ENCODE data around the gene RAD51B.

RAD51B gene

DNA sequence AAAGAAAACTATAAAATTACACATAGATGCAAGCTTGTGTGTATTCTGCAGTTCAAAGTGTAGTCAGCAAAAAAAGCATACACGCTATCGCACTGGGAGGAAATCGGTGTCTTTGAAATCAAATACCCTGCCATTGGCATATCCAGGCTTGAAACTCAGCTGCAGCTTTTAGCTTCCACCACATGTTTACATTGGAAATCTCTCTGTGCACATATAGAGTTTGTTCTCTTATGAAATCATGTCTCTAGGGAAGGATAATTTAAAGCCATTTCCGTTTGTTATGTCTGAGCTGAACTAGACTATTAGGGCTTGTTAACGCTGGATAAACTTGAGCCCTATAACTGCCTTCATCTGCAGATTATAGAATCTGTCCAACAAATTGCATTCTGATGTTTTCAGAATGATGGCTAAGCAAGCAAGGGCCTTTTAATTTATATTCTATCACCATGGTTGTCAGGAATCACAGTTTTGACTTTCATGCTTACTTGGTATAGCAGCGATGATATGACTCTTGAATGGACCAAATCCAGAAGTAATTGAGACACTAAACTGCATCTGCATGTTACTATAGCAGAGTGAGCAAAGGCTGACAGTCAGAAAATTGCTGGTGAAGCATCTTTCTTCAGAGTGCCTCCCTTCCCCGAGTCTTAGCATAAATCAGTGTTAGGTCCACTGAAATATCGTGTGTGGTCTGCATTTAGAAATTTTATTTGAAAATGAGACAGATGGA is 530.5 kb downstream of the RAD51B start:
- no peak for DNase-seq

DNA sequence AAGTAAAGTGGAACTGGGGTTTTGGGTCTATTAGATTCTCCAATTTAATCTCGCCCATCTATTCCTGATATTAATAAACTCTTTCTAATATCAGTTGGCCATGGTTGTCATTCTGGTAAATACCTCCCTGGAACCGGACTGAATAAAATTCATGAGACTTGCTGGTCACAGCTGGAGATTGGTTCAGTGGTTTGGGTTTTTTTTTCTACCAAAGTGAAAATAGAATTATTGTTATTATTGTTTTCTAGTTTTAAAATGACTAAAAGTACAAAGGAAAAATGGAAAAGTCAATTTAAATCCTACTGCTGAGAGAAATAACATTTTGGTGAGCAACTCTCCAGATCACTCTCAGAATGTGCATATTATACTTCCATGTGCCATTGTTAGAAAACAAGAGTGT is 535.8 kb downstream of the RAD51B start:
- no peak for DNase-seq

DNA sequence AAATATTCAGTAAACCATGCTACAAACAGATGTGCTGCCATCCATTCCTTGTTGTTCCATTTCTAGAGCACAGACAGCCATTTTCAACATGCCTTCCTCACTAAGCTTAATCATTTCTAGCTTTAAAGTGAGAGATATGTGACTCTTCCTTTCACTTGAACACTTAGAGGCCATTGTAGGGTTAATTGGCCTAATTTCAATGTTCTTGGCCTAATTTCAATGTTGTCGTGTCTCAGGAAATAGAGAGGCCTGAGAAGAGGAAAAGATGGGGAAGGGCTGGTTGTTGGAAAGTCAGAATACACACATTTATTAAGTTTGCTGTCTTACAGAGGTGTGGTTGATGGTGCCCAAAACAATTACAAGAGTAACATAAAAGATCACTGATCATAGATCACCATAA is 538.2 kb downstream of the RAD51B start:
- no peak for DNase-seq

DNA sequence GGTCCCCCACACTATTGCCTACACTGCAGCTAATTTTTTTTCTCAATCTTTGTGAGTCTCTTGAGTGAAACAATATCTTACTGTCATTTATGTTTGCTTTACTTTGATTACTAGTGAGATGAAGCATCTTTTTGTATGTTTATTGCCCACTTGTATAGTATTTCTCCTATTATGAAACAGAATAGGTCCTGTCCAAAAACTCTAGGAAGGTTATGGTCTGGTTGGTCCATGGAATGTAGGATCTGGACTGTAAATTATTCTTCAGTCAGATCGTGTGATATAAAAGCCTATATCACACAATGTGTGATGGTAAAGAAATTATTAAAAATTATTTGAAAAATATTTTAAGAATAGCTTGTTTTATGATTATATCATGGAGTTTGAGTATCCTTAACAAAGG is 538.9 kb downstream of the RAD51B start:
- no peak for DNase-seq

DNA sequence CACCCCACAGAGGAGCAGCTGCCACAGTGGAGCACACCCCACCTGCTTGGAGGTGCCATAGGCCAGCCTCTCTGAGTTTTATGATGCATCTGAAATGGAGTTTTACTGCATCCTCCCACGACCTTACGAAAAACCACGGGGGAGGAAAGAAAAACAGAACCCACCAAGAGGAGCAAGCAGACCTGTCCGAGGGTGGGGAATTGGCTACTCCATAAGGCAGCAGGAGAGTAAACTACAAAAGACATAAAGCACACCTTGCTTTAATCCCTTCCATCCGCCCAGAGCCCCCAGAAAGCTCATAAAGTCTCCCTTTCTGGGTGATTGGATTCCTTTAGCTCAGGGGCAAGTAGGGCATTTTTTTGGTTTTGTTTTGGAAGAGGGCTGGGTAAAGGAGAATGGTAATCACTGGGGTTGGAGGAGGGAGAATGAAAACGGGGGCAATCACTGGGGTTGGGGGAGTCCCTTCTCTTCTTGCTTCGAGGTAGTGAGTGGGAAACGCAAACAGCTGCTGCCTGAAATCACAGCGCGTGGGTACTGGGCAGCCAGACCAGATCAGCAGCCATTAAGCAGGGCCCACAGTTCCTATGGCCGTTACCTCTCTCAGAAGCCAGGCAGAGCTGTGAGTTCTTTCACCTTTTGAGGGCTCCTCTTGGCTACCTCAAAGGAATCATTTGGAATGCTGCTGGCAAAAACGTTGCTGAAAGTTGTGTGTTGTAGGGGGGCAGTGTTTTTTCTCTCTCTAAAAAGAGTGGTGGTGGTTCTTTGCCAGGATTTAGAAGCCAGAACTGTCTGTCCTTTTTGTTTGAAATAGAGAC is 539.6 kb downstream of the RAD51B start:
- DNase-seq, result no peak

DNA sequence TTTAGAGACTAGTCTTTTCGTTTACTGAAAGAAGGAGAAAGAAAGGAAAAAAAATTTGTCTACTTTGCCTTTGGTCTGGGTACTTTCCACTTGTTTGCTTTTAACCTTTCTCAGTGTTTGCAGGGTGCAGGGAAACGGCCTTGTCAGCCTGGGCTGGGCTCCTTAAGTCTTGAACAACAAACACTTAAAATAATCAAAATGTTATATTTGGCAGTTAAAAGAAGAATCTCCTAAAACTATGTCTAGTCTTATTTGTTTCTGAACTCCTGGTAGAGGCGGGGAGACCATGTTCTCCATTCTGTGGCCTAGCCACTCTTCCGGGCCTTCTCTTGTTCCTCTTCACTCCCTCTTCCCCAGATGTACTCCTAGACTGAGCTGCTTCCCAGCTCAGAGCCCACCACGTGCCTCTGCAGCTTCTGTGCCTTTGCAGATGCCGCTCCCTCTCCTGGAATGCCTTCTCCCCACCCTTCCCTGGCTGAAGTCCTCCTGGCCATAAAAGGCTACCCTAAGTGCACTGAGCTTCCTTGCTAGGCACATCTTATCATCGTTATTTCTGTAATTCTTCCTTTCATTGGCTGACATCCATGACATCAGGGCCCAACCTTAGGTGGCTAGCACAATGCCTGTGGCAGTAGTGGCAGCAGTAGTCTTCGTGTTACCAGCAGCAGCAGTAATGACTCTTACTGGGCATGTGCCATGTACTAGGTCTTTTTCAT is 540.4 kb downstream of the RAD51B start:
- DNase-seq, result no peak

DNA sequence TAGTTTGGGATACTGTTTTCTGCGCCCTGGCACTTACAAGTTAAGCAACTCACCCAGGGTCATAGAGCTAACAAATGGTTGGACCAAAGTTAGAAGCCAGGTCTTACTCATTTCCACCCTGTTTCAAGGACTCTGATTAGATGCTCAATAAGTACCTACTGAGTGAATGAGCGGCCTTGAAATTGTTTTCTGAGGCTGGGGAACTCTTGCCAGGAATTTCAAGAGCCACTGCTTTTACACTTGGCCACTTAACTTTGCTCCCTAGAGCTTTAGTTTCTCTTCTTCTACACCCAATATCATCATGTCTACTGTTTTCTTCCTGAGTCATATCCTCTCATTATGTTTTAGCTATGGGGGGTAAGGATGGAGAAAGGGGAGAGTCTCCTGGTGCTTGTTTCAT is 541.7 kb downstream of the RAD51B start:
- DNase-seq, result no peak

DNA sequence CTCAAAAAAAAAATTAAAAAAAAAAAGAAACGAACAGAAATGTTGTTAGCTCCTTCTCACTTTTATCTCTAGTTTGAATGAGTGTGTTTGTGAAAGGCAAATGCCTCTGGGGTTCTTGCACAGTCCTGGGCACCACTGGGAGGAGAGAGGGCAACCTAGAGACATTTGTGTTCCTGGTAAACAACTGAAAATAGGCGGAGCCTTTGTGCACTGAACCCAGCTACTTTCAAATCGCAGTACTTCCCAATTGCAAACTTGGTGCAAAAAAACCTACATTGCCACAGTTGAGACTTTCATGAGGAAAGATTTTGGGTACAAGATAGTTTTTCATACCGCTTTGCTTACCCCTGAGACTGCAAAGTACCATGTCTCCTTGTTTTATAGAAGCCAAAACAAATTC is 543.3 kb downstream of the RAD51B start:
- DNase-seq, result no peak

DNA sequence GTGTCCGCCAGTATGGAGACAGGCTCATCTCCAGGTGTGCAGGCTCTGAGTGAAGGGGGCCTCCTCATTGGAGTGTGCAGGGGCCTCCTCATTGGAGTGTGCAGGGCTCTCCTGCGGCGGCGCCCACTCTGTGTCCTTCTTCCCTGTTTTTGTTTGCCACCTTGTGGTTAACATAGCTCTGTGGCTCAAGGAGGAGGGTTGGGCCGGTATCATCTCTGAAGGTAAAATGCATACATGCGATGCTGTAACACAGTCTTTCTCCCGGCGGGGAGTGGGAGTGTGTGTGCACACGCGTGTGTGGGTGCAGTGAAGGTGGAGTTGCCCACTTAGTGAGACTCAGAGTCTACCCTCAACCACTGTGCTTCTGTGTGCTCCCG is 543.9 kb downstream of the RAD51B start:
- DNase-seq, result no peak

DNA sequence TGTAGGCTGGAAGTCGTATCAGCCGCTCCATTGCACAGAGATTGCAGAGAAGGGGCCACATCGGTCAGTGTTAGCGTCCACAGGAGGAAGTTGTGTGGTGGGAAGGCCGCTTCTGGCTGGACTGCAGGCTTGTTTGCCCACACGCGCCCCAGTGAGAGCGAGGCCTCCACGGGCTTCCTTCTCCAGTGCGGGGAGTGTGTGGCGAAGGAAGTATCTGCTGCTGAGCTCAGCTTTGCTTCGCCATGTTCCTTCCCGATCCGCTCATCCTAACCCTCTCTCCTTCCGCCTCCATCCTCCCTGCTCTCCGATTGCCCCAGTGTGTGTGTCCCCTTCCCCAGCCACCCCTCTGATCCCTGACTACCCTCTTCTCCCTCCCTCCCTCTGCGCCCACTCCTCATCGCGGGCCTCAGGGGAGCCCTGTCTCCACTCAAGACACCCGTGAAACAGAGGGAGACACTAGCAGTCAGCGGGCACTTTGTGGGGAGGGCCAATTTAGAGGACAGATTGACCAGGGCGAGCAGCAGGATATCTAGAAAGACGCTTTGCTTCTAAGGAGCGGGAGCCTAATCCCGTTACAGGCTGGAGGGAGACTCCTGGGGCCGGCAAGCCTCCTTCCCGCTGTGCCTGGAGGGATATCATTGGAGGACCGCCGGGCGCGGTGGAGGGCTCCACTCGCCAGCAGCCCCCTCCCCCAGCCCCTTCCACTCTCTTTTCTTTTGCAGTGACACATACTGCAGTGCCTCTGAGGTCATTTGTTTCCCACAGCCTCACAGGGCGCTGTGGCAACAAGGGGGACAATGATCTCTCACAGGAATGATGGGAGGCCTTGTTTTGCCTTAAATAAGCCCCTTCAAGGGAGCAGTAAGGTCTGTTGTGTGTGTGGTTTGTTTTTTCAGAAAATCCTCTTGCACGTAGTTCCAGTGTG is 544.5 kb downstream of the RAD51B start:
- DNase-seq, result no peak

DNA sequence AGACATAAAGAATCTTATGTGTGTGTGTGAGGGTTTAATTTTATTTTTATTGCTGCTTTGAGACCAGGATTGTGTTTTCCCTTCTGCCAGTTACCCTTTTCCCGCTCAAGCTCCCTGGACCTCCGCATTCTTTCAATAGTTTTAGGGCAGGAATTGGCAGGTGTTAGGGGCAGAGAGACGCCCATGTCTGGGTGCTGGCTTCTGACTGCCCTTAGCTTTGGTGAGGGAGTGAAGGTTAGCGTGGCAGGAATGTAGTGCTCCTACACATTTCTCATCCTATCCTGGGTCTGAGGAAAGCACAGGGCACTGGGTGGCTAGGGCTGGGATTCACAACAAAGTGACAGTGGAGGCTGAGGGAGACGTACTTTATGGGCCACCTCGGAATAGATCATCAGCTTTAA is 545.2 kb downstream of the RAD51B start:
- no peak for DNase-seq

DNA sequence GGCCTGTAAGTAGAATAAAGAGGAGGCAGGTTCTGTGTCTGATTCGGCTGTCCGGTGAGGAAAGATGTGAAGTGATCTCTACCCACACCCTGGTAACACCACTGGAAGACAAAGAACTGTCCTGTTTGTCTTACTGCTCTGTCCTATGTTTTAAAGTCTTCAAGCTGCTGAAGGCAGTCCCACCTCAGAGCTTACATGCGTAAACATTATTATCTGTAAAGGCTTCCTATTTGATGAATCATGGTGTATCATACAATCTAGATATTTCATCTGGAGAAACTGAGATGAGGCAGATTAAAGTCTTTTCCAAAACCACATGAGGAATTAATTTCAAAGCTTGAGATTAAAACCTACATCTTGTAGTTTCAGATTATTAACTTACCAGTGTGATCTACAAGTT is 545.6 kb downstream of the RAD51B start:
- DNase-seq, result no peak

DNA sequence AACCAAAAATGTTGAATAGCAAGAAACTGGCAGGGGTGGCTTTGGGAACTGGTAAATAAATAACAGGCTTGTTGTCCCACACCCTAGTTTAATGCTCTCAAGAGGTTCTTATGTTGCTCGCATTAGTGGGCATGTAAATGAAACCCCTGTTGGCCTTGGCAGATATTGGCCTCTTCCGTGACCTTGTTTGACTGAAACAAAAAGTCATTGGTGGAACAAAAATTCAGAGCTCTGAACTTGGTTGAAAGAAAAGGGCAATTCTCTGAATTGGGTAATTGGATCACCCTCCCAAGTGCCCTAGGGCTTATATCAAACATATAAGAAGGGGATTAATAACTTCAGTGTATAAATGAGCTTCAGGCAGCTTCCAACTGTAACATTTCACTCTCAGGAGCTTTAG is 547.1 kb downstream of the RAD51B start:
- no peak for DNase-seq

DNA sequence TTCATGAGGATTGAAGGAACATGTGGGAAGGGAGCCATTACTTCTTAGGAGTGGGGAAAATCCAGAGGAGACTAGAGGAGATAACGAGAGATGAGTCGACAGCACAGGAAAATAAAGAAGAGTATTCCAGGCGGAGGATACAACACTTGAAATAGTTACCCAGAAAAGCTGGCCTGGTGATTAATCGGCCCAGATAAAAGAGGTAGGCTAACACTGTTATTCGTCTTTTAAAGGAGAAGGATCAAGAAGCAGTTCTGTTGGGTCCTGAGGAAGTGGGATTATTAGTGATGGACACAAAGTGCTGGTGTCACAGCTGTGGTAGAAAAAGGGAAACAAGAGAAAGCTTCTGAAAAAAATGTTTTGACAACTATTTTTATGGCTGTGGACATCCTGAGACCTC is 548.0 kb downstream of the RAD51B start:
- DNase-seq, result no peak

DNA sequence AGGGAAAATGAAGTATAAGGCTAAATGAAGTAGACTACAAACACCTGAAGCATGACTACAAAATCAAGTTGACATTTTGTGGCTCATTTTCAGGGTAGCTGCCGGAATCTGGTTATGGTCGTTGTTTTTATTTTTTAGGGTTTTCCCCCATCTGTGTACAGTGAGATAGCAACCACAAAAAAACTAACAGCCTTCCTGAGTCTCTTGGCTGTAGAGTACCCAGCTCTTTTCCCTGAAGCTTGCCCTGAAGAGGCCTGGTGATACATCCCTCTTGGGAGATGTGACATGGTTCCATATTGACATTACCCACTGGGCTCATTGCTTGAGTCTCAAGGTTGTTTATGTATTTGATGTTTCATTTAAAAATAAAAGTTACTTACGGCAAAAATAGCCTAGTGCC is 549.3 kb downstream of the RAD51B start:
- no peak for DNase-seq

DNA sequence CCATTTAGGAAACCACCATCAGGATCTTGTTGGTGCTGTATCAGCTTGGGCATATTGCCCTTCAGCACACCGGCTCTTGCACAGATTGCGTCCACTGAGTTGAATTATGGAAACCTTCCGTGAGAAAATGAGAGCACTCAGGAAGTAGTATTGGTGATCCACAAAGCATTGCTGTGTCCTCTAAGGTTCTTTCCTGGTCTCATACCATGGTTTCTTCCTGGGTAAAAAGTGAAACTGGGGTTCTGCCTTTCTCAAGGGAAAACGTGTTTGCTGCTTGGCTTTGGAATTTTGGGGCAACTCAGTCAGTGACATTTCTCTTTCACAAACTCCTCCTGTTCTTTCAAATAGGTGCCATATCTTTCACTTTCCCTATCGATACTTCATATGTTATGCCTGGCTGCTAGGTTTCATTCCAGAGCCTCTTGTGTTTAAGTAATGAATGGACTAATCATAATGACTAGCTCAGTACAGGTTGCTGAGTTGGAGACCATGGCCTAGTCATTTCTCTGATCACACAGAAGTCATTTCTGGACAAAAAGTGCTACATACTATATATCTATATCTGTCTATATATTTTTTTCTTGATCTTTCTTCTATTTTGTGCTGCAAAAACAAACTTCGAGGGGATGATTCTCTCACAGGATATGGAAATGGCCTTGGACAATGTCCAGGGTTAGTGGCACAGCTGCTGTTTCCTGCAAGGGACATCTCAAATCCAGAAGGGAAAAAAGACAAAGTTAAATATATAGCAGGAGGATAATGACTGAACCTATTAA is 549.9 kb downstream of the RAD51B start:
- DNase-seq, result no peak

DNA sequence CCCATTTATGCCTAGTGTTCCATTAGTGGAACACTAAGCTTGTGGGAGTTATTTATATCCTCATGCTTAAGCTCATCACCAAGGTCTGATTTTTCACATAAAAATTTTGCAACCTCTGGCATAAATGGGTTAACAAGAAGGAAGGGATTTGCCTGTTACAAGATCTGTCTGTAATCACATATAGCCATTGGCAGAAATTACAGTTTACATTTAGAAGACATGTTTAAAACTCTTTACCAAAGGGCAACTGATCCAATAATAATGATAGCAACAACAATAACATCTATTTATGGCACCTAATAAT is 550.4 kb downstream of the RAD51B start:
- no peak for DNase-seq

DNA sequence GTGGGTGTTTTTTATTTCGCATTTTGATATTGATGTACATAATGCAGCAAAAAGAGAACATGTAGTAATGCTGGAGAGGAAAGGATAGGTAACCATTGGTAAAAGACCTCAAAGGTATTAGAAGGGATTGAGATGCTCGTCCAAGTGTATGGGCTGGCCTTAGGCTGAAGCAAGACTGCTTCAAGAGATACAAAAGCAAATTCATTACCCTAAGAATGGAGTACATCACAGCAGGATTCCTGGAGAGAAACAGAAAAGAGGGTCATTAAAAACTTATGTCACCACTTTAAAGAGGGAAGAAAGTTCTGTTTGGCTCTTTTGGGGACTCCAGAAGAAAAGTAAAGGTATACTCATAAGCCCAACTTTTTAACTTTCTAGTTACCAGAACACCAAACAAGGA is 552.8 kb downstream of the RAD51B start:
- DNase-seq, result no peak

DNA sequence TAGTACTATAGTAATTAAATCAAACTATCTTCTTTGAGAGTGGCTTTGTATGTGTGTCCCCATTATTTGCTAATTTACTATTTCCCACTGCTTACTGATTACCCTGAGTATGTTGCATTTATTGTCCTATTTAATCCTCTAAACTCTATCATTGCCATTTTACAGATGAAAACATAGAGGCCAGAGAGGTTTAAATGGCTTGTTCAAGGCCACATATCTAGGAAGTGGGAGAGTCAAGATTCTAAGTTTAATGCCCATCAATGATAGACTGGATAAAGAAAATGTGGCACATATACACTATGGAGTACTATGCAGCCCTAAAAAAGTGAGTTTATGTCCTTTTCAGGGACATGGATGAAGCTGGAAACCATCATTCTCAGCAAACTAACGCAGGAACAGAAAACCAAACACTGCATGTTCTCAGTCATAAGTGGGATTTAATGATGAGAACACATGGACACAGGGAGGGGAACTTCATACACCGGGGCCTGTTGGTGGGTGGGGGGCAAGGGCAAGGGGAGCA is 553.6 kb downstream of the RAD51B start:
- DNase-seq, result no peak

DNA sequence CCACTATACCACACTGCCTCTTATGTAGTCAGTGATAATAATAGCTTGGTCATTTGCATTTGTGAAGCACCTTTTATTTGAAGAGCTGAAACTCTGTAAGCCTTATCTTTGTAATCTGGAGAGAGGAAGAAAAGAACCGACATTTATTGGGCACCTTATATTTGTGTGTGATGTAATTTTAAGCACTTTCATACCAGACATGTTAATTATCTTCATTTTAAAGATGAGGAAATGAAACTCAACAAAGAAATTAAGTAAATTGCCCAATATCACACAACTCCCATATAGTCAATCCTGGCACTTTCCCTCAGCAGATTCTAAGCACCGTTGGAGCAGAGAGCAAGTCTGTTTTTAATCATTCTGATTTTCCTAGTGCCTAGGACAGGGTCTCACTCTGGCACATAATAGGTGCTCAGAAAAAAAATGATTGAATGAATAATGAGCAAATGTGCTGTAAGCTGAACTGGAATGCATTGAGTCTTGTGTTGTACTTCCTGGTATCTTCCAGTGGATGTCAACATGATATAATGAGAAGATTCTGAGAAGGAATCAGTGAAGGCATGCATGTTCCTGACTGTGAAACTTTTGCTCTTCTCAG is 554.4 kb downstream of the RAD51B start:
- DNase-seq, result no peak

DNA sequence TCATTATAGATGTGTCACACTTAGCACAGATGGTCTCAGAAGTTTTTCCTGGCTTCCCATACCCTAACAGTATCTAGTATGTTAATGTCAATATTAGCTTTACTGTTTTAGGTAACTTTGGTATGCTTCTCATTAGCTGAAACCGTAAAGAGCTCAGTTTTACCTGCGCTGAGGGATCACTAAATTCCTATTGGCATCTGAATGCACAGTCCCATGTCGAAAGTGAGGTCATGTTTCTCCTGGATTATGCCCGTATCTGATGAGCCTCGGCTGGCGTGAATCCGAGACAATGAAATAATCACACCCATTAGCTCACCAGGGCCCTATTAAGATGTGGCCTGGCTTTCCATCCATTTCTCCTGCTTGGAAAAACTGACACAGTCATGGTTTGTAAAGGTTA is 555.1 kb downstream of the RAD51B start:
- DNase-seq, result no peak

DNA sequence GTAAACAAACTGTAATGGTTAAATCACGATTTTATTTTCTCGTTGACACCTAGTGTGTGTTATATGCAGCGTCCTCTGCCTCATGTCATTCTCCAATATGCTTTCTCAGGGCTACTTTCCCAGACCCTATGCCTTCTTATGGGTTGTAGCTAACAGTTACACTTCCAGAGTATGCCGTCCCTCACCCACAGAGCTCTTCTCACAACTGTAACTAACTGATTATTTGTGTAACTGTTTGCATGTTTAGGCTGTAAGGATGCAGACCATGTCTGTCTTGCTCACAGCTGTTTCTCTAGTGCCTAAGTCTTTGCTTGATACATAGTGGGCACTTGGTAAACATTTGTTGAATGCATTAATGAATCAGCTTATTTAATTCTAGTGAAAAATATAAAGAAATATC is 555.8 kb downstream of the RAD51B start:
- DNase-seq, result no peak

Data from NCI-H2029 treated with DMSO at 0.1 percent for 48 hours (cell line).